ENCODE data around the gene SH2B3. TPM values are rescaled to one million over a fixed set of nuclear protein-coding genes. Genes with fewer than 3 reads are reported as not detected.

The SH2B3 gene
- 21.3 TPM for total RNA-seq

DNA sequence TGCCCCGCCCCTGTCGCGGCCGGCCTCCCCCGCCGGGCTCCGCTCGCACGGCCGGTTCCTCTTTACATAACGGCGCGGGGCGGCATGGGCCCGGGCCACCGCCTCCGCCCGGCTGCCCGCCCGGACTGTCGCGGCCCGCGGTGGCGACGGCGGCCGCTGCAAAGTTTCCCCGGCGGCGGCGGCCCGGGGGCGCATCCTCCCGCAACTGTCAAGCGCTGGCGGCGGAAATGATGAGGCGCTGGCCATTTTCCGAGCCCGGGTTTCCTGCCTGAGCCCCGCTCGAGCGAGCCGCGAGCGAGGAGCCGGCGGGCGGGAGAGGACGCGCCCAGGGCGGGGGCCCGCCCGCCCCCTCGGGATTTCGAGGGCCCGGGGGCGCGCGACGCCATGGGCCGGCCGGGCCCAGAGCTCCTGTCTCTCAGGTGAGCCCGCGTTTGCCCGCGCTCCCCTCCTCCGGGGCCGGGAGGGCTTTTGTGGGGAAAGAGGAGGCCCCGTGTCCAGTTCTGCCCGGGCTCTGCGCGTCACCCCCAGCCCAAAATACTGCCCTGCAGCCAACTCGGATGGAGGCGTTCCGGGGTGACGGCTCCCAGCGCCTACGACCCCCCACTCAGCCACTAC, at the start of gene SH2B3:
Gene SH2B3 (plus strand): TSS at position 65 of the 615 bp plus-strand sequence. CDS start 12,223 bp downstream, outside the sequence.

DNA sequence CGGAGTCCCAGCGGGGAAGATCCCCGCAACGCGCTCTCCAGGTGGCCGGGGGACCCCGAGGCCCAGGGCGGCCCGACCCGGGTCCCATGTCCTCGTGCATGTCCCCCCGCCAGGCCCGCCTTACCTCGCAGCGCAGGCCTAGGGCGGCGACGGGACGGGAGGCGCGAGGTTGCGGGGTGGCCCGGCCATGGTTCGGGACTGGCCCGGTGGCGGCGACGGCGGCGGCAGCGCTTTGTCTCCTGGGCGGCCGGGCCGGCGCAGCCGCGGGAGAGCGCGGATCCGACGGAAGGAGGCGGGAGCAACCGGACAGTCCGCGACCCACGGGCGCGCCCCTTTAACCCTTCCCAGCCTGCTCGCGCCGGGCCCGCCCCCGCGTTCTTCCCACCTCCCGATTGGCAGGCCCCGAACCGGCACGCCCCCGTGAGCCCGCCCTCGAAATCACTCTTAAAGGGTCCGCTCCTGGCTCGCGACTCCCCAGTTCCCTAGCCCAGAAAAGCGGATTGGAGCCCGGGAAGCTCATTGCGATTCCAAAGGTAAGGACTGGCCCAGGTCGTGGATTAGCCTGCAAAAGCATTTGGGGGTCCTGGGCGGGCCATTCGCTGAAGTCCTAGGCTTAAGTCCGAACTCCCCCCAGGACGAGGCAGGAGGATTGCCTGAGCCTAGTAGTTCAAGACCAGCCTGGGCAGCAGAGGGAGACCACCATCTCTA, 36.8 kb upstream of the SH2B3 start, which contains the start of gene PHETA1:
Gene PHETA1 (minus strand): TSS at position 308 of the 708 bp plus-strand sequence. CDS start 5,668 bp downstream, outside the sequence.

Other genes with a start within 250 kb of the SH2B3 start
- gene PHETA1, start 36.8 kb upstream of the SH2B3 start, total RNA-seq: 9.8 TPM
- gene ATXN2, start 193.4 kb downstream of the SH2B3 start, total RNA-seq: 55.2 TPM

All from metanephros (tissue), 1 donor.